ENCODE measurements around the gene C11orf86.

Gene C11orf86

GRCh38 chr11:67024966-67025365, 49.9 kb downstream of the C11orf86 start:
- no peak for DNase-seq (ENCODE audit: low read depth, low spot score)

GRCh38 chr11:67025750-67026149, 50.6 kb downstream of the C11orf86 start:
- no peak for DNase-seq (ENCODE audit: low read depth, low spot score)
